Activated CD4-positive, CD25-positive, alpha-beta regulatory T cell (primary cell): ENCODE data around the gene SH2B3.
"Not testable (repeated sequence)": the region's sequence is repeated elsewhere in the genome, so short reads cannot be mapped to it uniquely, and the experiment has no call there.

Source experiments
- DNase-seq, 4 experiments: peaks; one replicate each; lab custom pipeline; 2025; lab: John Stamatoyannopoulos, UW

SH2B3 gene

GRCh38 chr12:111405859-111406473, at the start of gene SH2B3:
SH2B3 (plus strand) TSS chr12:111405923; CDS start chr12:111418146, 12,223 bp downstream.
- peak; percentile 65 to 79 (median 74) for DNase-seq

GRCh38 chr12:111359231-111359913, 46.4 kb upstream of the SH2B3 start:
- no peak for DNase-seq

DNA sequence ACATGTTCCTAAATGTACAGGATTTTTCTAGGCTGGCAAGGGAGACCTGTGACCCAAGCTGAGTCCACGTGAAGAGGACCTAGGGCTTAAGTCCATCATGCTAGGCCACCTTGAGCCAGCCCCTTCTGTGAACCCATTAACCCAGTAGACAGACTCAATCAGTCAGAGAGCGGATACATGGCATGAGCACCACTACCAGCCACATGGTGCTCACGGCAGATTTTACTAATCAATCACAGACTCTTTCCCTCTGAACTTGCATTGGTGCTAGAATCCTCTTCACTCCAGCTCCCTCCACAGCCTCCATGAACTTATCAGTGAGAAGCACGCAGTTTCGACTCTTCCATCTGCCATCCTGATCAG, 45.8 kb upstream of the SH2B3 start:
- DNase-seq: no peak

- no peak for DNase-seq
Observed at GRCh38 chr12:111360325-111360930, 45.3 kb upstream of the SH2B3 start.

DNA sequence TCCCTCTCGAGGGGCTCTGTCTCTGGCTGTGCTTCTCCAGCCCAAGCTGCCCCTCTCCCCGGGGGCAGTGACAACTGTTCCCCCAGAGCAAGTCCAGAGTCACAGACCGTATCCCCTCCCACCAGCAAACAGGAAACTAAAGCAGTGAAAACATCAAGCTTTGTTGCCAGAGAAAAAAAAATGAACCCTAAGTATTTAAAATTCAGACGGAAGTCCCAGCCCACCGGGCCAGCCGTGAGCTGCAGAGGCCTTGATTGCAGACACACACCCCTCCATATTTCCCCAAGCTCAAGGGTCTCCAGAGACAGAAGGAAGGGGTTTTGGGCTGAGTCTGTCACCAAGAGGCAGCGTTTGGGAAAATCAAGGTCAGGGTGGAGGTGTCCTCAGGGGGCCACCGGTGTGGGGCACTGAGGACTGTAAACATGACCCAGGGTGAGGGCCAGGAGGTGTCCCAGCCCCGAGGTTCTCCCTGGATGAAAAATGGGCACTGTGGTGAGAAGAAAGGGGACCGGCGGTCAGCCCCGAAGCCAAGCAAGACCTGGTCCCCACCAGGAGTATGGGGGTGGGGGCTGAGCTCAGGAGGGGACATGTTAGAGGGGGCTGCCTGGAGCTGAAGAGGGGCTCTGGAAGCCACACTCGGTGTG, 44.5 kb upstream of the SH2B3 start:
- DNase-seq: no peak

GRCh38 chr12:111361717-111362576, 43.8 kb upstream of the SH2B3 start:
- DNase-seq: no peak

DNA sequence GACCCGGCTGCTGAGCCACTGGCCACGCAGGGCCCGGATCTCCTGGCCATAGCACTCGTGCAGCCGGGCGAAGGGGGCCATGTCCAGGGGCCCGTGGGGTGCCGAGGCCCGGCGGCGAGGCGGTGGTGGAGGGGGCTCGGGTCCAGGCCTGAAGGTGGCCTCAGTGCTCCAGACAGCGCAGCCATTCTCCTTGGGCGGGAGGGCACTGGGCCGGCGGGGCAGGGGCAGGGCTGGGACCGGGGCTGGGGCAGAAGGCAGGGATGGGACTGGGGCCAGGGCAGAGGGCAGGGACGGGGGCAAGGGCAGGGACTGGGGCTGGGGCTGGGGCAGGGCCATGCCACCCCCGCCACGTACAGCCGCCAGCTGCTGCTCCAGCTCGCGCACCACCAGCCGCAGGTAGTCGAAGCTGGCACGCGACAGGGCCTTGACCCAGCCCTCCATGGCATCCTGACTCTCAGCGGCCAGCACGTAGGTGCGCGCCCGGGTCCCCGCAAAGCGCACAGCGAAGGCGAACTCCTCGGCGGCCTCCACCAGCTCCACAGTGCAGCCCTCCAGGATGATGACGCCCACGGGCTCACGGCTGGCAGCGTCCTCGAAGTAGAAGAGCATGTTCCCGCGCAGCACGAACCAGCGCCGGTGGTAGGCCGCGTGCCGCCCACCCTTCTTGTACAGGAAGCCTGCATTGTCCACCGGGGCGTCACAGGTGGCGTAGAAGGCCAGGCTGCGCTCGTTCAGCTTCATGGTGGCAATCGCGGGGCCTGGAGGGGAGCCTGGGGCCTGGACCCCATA, 42.8 kb upstream of the SH2B3 start:
- no peak for DNase-seq

DNA sequence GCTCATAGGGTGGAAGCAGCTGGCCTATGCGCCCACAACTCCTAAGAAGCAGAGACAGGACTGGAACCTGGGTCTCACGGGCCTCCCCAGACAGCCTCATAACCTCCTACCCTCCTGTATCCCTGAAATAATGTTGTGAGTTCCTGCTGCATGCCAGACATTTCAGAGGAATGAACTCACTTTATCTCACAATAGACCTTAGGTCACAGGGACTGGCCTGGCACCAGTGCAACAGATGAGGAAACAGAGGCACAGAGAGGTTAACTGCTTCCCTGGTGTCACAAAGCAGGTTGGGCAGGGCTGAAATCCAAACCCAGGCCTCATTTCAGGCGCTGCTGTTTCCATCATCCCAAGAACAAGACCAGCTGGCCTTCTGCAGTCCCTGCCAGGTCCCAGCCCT, 42.1 kb upstream of the SH2B3 start:
- DNase-seq: no peak

- no peak for DNase-seq
Observed at GRCh38 chr12:111366075-111366474, 39.6 kb upstream of the SH2B3 start.

DNA sequence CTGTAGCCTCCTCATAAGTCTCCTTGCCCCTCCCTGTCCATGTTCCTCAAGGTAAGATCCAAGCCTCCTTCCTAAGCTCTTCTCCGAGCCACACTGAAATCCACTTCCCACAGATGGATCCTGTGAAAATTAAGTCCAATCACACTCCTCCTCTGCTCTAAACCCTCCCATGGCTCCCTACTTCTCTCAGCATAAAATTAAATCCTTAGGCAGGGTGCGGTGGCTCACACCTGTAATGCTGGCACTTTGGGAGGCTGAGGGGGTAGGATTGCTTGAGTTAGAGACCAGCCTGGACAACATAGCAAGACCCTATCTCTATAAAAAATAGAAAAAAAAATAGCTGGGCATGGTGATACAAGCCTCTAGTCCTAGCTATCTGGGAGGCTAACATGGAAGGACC, 39.1 kb upstream of the SH2B3 start:
- no peak for DNase-seq

DNA sequence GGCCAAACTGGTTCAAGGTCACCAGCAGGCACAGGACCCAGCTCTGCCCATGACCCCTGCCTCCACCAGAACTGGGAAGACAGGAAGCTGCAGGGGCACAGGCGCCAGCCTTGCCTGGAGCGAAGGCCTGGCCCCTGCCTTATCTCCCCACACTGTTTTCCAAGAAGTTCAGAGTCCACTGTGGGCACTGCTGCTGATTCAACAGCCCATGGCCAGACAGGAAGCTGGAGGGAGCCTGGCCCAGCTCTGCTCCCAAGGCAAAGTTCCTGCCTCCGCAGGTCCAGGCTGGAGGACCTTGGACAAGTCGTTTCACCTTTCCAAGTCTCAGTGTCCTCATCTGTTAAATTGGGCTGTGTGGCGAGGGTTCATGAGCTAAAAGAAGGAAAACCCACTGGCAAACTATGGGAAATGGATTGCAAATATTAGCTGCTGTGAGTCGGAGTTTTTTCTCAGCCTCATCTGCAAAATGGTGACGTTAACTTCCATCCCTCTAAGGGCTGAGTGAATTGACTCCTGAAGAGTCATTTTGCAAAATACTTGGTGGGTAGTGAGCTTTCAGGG, 38.0 kb upstream of the SH2B3 start:
- no peak for DNase-seq

GRCh38 chr12:111368291-111368787, 37.4 kb upstream of the SH2B3 start:
- no peak for DNase-seq

- DNase-seq: peak; percentile 41 to 64 (median 56)
Observed at GRCh38 chr12:111368788-111369495, 36.8 kb upstream of the SH2B3 start, which contains the start of gene PHETA1. PHETA1 (minus strand) TSS chr12:111369095; CDS start chr12:111363427, 5,668 bp downstream.

DNA sequence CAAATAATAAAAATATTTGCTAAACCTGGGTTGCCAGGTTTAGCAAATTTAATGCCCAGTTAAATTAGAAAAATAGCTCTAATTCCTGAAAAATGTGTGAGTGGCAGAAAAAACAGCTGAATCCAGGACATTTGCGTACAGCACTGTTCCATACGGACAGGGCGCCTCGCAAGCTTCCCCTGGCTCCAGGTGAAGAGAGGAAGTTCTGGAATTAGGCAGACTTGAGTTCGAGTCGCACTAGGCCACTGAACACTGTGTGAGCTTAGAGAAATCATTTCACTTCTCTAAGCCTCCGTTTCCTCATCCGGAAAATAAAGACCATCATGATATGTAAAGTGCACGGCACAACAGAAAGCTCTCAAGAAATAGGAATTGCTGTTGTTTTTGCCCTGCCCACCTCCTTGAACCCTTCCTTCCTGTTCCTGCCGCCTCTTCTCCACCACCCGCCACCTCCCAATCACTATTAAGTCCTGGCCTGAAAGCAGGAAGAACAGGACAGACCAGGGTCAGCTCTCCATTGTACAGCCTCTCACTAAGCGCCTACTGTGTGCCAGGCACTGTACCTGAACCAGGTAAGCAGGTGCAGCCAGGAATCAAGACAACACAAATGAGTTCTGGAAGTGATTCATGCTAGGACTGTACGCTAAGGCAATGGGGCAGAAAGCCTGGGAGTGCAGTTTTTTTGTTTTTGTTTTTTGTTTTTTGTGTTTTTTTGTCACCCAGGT, 36.1 kb upstream of the SH2B3 start:
- no peak for DNase-seq

- not testable (repeated sequence) for DNase-seq
Observed at GRCh38 chr12:111373231-111373630, 32.5 kb upstream of the SH2B3 start.

DNA sequence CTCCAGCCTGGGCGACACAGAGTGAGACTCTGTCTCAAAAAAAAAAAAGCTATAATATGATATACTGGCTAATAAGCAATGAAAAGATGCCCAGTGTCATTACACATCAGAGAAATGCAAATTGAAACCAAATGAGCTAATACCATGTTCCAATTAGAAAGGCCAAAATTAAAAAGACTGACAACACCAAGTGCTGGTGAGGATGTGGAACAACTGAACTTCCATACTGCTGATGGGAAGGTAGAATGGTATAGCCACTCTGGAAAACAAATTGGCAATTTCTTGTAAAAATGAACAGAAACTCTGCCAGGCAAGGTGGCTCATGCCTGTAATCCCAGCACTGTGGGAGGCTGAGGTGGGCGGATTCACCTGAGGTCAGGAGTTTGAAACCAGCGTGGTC, 28.3 kb upstream of the SH2B3 start:
- no peak for DNase-seq

DNA sequence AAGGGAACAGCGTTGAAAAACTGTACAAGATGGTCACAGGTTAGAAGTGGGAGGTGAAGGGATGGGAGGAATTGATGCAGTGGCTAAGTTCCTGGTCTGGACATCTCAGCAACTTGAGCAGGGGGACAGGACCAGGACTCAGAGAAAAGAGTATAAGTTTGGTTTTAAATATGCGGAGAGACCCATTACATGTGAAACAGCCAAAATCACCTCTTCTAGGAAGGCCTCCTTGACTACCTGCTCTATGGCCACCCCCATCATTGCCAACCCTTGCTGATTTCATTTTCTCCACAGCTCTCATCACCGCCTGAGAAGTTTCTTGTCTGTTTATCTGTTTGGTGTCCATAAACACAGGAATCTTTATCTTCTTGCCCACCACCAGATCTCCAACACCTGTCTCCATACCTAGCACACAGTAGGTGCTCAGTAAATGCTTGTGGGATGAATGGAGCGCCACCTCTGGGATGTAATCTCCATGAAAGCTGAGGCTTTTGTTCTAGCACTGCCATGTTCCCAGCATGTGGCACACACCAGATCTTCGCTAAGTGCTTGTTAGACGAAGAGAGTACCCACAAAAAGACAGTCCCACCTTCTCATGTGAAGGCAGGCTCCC, 25.7 kb upstream of the SH2B3 start:
- no peak for DNase-seq

- no peak for DNase-seq
Observed at GRCh38 chr12:111384596-111384995, 21.1 kb upstream of the SH2B3 start.

DNA sequence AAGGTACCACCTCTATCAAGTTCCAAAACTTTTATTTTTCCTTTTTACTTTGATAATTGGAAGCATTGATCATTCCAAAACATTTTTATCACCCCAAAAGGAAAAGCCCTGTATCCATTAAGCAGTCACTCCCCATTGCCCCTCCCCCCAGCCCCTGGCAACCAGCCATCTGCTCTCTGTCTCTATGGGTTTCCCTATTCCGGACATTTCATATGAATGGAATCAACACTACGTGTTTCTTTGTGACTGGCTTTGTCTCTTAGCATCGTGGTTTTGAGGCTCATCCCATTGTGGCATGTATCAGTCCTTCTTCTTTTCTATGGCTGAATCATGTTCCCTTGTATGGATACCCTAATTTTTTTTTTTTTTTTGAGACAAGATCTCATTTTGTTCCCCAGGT, 18.8 kb upstream of the SH2B3 start:
- DNase-seq: no peak
